GM18519 (cell line): ENCODE data around the gene SYNGR1.

Source experiments
- ATAC-seq: cut with Tn5 transposase; IDR thresholded peaks from one replicate; pipeline ENCODE4 v1.9.1; 2021; ENCODE audit warnings: mild to moderate bottlenecking, moderate library complexity; ENCODE audit not compliant: unreplicated experiment, low FRiP score

The SYNGR1 gene

DNA sequence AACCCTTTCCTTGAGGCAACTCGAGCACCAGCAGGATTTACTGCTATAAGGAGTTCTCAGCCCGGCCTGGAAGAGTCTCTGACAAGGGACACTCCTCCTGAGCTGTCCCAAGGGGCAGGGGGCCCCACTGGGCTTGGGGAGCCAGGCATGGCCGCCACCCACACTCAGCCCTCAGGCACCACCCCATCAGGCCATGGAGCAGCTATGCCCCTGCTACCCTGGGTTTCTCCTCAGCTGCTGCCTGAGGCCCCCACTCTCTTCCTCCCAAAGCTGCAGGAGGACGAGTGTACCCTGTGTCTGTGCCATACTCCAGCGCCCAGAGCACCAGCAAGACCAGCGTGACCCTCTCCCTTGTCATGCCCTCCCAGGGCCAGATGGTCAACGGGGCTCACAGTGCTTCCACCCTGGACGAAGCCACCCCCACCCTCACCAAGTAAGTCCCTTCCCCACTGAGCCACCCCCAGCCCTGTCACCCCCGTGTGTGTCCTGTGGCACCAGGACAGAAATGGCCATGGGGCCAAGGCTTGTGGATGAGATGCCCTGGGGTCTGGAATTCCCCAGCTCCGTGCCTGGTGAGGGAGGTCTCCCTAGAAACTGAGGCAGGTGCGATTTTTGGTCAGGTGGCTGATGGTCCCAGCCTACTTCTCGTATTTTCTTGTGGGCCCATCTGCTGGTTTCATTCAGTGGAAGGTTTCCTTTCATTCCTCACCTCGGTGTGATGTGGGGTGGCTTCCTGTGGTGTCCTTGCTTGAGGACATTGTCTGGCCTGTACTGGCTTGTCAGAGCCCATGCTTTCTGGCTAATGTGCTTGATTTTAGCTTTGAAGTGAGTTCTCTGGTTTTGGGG is 78.2 kb downstream of the SYNGR1 start:
- ATAC-seq, result no peak

GRCh38 chr22:39428597-39429071 is 78.8 kb downstream of the SYNGR1 start:
- ATAC-seq, result no peak

GRCh38 chr22:39429186-39429585 is 79.4 kb downstream of the SYNGR1 start:
- ATAC-seq, result no peak

GRCh38 chr22:39429916-39430575 is 80.3 kb downstream of the SYNGR1 start:
- no peak for ATAC-seq

GRCh38 chr22:39430576-39431150 is 80.9 kb downstream of the SYNGR1 start:
- no peak for ATAC-seq

DNA sequence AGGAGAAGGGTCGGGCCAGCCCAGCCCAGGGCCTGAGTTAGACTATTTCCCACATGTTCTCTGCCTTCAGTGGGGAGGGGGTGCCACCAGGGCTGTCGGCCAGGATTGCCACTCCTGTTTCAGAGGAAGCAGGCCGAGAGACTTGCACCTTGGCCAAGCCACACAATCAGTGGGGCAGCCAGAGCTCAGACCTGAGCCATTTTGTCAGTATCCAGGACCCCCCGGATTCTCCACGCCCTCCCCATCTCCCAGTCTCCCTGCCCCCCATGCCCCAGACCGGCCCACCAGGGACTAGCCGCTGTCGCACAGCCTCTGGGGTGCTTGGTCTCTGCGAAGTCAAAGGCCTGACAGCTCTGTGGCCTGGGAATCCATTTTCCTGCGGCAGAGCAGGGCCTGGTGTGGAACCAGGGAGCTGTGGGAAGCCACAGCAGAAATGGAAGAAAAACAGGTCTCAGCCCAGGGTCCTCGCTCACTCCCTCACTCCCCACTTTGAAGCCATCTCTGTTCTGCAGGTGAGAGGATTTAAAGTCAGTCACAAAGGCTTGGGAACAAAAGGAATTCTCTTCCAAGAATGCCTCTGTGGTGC is 81.5 kb downstream of the SYNGR1 start:
- ATAC-seq, result no peak

DNA sequence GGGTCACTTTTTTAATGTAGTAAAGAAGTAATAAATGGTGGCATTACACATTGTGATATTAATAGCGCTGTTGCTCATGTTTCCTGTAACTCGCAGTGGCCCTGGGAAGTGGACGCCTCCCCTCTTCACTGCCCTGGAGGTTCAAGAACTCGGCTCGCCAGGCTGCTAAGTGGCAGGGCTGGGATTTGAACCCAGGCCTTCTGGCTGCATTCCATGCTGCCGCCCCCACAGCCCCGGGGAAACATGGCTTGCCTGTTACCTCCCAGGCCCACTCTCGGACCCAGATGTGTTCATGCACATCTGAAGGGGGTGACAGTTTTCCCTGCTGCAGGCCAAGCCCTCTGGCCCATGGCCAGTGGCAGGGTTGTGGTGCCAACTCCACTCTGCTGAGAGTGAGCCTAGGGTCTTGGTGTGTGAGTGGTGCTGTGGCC is 82.0 kb downstream of the SYNGR1 start:
- no peak for ATAC-seq

DNA sequence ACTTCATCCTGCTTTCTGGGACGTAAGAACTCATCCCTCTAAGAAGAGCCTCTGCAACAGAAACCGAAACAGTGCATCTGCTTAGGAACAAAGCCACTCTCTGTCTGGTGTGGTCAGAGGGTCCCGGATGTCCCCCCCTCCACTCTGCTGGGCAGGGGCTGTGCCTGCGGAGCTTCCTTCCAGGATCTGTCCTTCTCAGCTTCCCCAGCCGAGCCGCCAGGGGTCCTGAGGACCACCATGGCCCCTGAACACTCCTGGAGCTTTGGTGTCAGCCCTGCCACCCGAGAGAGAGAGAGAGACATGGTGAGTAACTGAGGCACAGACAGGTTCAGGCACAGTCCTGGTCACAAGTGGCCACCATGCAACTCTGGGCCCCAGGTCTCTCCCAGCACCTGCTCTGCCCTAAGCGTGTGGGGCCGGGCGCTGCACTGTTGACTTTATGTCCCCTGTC is 82.6 kb downstream of the SYNGR1 start:
- no peak for ATAC-seq

- ATAC-seq, result no peak
These were observed 83.9 kb downstream of the SYNGR1 start for GRCh38 chr22:39433476-39434242.

DNA sequence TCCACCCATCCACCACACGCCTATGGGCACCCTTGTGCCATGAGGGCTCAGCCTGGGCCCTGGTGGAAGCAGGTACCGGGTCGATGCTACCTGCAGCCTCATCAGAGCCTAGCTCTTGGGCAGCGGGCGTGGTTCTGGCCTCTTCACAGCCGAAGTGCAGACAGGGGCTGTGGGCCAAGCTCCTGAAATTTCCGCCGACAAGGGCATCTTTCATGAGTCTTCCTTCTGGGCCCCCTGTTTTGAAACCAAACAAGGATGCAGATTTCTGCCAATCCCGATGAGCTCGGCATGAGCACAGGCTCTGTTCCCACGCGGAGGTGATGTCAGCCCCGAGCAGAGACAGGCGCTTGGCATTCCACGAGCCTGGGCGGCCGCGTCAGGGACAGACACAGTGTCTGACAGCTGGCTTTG is 84.5 kb downstream of the SYNGR1 start:
- ATAC-seq, result no peak

GRCh38 chr22:39434721-39435120 is 84.9 kb downstream of the SYNGR1 start:
- no peak for ATAC-seq
